ENCODE results near the gene ORC1.

ORC1 gene

DNA sequence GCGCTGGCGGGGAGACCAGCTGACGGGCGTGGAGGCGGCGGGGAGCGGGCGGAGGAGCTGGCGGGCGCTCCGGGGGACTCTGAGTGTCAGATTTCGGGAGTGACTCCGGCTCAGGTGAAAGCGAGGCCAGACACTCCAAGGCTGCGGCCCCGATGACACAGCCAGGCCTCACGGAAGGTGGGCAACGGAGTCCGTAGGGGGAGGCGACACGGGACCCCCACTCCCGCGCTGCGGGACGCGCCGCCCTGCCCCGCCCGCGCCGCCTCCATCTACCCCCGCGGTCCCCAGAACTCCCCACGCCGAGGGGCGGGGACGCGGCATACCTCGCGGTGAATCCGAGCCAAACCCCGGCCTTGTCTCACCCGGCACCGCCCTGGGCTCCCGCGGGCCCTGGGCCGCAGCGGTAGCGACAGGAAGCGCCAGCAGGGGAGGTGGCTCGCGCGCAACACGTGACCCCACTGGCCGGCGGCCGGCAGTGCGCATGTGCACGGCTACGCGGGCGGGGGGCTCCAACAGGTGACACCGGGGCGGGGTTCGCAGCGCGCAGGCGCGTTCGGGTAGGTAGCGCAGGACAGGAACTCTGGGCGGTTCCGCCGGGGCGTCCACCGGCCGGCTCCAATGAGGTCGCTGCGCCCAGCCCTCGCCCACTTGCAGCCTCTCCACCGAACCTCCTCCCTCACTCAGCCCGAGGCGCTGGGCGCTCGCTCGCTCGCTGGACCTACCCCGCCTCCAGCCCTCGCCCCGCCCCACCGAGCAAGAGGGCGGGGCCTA is 38.3 kb downstream of the ORC1 start, which contains the start of gene CC2D1B:
Gene CC2D1B (minus strand): TSS at position 460 of the 771 bp plus-strand sequence. CDS start 1,585 bp downstream, outside the sequence.
- FAIRE-seq (peak; percentile 50), DNase-seq (ENCODE audit: insufficient read length, low spot score) (peak; percentile 98)
- peak; percentile 88 for TF ChIP-seq POLR2A (IDR thresholded peaks at IDR 0.05; ENCODE audit: low read depth, low read length)

- FAIRE-seq (no peak), DNase-seq (ENCODE audit: insufficient read length, low spot score) (peak; percentile 80)
- TF ChIP-seq POLR2A (IDR thresholded peaks at IDR 0.05; ENCODE audit: low read depth, low read length): peak; percentile 65; the same call in 1 of the 2 replicates
These were observed 39.0 kb downstream of the ORC1 start for GRCh38 chr1:52365071-52365745.

- DNase-seq (ENCODE audit: insufficient read length, low spot score): no peak
- no peak for FAIRE-seq
- TF ChIP-seq POLR2A (IDR thresholded peaks at IDR 0.05; ENCODE audit: low read depth, low read length): no peak
These were observed 39.9 kb downstream of the ORC1 start for GRCh38 chr1:52364235-52364839.

DNA sequence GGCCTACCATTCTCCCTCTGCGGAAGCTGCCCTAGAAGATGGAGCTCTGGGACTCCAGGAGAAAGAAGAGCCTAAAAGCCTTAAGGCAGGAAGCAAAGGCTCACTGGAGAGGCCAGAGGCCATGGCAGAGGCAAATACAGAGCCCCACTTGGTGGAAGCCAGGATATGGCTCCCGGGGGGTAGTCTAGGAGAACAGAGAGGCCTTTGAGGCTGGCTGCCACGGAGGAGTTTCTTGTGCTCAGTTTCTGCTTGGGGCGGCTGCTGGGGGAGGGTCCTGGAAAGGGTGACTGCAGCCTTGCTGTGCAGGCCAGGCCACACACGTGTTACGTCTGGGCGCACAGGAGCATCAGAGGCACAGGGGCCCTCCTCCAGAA is 43.6 kb downstream of the ORC1 start:
- no peak for TF ChIP-seq POLR2A (IDR thresholded peaks at IDR 0.05; ENCODE audit: low read depth, low read length)
- DNase-seq (ENCODE audit: insufficient read length, low spot score): no peak
- FAIRE-seq: no peak

DNA sequence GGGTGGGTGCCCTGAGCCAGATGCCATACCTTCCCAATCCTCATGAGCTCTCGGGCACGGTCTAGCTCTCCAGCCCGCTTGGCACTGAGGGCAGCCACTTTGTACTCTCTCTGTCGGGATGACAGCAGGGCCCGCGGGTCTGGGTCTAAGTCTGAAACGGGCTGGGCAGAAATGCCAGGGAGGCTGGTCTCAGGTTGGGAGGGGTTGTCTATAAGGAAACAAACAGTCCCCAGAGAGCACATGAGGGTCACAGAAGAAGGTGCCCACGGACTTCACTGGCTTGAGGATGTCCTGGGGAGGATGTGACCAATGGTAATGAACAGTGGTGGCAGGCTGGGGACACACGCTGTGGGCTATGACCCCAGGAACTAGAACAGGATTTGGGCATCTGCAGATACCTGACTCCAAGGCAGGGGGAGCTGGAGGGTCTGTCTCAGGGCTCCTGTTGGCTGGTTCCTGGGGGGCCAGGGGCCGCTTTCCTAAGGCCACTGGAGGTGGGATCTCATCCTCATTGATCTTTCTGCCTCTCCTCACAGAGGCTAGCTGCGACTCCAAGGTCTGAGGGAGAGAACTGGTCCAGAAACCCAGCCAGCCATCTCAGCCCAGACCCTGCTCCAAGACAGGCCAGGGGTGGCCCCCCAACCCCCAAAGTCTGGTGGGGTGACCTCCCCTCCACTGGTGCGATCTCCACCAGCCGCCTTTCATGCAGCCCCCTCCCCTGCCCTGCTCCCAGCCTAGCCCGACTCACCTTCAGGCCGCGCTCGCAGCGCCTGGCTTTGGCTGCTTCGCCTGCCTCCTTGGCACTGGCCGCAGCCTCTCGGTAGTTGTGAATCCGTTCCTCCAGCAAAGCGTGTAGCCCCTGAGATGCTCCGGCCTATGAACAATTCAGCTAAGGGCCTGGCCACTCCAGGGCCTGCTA is 44.3 kb downstream of the ORC1 start:
- DNase-seq (ENCODE audit: insufficient read length, low spot score): no peak
- FAIRE-seq: no peak
- TF ChIP-seq POLR2A (IDR thresholded peaks at IDR 0.05; ENCODE audit: low read depth, low read length): no peak

- TF ChIP-seq POLR2A (IDR thresholded peaks at IDR 0.05; ENCODE audit: low read depth, low read length): no peak
- DNase-seq (ENCODE audit: insufficient read length, low spot score): no peak
- no peak for FAIRE-seq
These were observed 45.2 kb downstream of the ORC1 start for GRCh38 chr1:52358851-52359497.

DNA sequence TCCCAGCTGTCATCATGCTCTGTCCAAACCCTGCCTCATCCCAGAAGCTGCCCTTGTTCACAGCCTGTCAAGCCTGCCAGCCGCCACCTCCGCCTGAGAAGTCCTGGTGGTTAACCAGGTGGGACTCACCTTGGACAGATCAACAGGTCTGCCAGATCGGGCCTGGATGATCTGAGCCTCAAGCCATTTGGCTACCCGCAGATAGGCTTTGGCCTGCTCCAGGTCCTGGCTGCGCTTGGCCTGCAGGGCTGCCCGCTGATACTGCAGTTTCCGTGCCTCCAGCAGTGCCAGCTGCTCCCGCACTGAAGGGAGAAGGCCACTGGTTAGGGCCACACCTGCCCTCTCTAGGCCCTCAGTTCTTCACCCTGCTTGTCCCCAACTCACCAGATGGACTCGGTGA is 46.8 kb downstream of the ORC1 start:
- FAIRE-seq (no peak), DNase-seq (ENCODE audit: insufficient read length, low spot score) (no peak)
- TF ChIP-seq POLR2A (IDR thresholded peaks at IDR 0.05; ENCODE audit: low read depth, low read length): no peak

- FAIRE-seq: no peak
- DNase-seq (ENCODE audit: insufficient read length, low spot score): no peak
- no peak for TF ChIP-seq POLR2A (IDR thresholded peaks at IDR 0.05; ENCODE audit: low read depth, low read length)
These were observed 47.3 kb downstream of the ORC1 start for GRCh38 chr1:52356818-52357355.

DNA sequence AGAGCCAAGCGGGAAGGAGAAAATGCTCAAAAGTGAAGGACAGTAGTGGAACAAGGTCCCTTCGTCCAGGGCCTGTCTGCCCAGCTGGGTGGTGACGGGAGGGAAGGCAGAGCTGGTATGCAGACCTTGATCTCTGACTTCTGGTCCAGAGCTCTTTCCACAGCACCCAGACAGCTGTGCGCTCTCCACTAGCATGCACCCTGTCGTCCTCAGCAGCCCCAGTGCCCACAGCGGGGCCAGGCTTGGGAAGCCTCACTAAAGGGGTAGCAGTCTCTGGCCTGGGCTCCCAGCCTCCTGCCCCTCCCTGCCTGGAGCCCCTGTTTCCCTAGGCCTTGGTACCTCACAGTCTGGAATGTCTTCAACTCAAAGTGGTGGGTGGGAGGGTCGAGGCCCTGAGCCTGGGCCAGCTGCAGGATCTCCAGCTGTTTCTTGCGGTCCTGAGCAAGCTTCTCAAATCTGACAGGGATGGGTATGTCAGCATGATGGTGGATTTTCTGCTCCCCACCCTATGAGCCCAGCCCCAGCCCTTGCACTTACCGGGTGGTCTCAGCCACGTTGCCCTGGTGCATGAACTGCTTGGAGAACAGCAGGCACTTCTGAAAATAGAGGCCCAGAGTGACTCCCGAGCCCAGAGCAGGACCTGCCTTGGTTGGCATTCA is 48.2 kb downstream of the ORC1 start:
- TF ChIP-seq POLR2A (IDR thresholded peaks at IDR 0.05; ENCODE audit: low read depth, low read length): no peak
- DNase-seq (ENCODE audit: insufficient read length, low spot score): no peak
- no peak for FAIRE-seq

- no peak for FAIRE-seq
- no peak for DNase-seq (ENCODE audit: insufficient read length, low spot score)
- no peak for TF ChIP-seq POLR2A (IDR thresholded peaks at IDR 0.05; ENCODE audit: low read depth, low read length)
These were observed 48.8 kb downstream of the ORC1 start for GRCh38 chr1:52355436-52355835.

DNA sequence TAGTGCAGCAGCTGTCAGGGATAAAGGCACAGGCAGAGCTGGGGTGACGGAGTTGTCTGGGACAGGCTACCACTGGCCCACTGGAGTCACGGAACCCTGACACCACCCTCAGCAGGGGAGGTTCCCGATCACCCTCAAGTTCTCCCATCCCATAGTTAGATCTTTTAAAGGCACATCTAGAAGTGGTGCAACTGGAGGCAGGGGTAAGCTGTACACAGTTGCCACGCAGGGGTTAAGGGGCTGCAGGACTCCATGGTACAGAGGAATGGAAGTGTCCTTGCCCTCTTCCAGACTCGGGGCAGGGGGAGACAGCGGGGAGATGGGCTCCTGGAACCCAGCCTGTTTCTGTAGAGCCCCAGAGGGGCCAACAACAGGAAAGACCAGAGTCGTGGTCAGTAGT is 51.5 kb downstream of the ORC1 start:
- no peak for FAIRE-seq

GRCh38 chr1:52348704-52349300 is 55.4 kb downstream of the ORC1 start:
- FAIRE-seq (no peak), DNase-seq (ENCODE audit: insufficient read length, low spot score) (peak; percentile 26)
- no peak for TF ChIP-seq POLR2A (IDR thresholded peaks at IDR 0.05; ENCODE audit: low read depth, low read length)

More for the DNA sequence above, 51.5 kb downstream of the ORC1 start:
- TF ChIP-seq POLR2A (IDR thresholded peaks at IDR 0.05; ENCODE audit: low read depth, low read length): no peak
- DNase-seq (ENCODE audit: insufficient read length, low spot score): no peak
